Hepatocyte (in vitro differentiated cells): ENCODE data around the gene SYNGR1.

Experiments used
- EZH2 ChIP-seq: fragments of 200-600 bp; sonication (generic); IDR thresholded peaks from 2 replicates; pipeline ENCODE4 v1.6.1; 2016; ENCODE audit warnings: antibody characterized with exemption, mild to moderate bottlenecking, borderline replicate concordance
- TF ChIP-seq, protein P1 (sequence below): fragments of 200-600 bp; sonication (generic); IDR thresholded peaks from 2 replicates; pipeline ENCODE4 v1.5.1; 2016; ENCODE audit warnings: antibody characterized with exemption, mild to moderate bottlenecking; ENCODE audit not compliant: poor library complexity

- no peak for TF ChIP-seq EZH2
- TF ChIP-seq, protein P1, sequence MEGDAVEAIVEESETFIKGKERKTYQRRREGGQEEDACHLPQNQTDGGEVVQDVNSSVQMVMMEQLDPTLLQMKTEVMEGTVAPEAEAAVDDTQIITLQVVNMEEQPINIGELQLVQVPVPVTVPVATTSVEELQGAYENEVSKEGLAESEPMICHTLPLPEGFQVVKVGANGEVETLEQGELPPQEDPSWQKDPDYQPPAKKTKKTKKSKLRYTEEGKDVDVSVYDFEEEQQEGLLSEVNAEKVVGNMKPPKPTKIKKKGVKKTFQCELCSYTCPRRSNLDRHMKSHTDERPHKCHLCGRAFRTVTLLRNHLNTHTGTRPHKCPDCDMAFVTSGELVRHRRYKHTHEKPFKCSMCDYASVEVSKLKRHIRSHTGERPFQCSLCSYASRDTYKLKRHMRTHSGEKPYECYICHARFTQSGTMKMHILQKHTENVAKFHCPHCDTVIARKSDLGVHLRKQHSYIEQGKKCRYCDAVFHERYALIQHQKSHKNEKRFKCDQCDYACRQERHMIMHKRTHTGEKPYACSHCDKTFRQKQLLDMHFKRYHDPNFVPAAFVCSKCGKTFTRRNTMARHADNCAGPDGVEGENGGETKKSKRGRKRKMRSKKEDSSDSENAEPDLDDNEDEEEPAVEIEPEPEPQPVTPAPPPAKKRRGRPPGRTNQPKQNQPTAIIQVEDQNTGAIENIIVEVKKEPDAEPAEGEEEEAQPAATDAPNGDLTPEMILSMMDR: no peak
These were observed 21.9 kb downstream of the SYNGR1 start for GRCh38 chr22:39371732-39372131.
